Ovary (tissue), 9 donors: ENCODE results near the gene NEURL3. TPM values are rescaled to one million over a fixed set of nuclear protein-coding genes. Genes with fewer than 3 reads are reported as not detected.

Experiments used
- DNase-seq, 5 donors: peaks; one replicate each; pipeline ENCODE4 v3.0.0-alpha.2; 2019 to 2020
- H3K27ac ChIP-seq, 2 donors: fragments of 200-600 bp; one replicate each; pipeline versions ENCODE4 v1.5.1 to v1.8.0; 2019 to 2022
- H3K27me3 ChIP-seq: fragments of 200-600 bp; one replicate; pipeline ENCODE4 v1.8.0; 2022
- H3K36me3 ChIP-seq: fragments of 200-600 bp; sonication (generic); one replicate; pipeline ENCODE4 v1.5.1; 2019
- H3K4me1 ChIP-seq: one replicate; pipeline ENCODE4 v1.8.1; 2013; ENCODE audit warnings: mild to moderate bottlenecking, moderate library complexity; ENCODE audit not compliant: insufficient read depth
- H3K4me3 ChIP-seq: fragments of 200-600 bp; sonication (generic); one replicate; pipeline ENCODE4 v1.5.1; 2017
- H3K9me3 ChIP-seq, 2 donors: fragments of 200-600 bp in 1 of 2; sonication (generic) in 1 of 2; one replicate each; pipeline versions ENCODE4 v1.5.1 to v1.8.1; 2013 to 2019; ENCODE audit warnings: mild to moderate bottlenecking in 1 of 2, moderate library complexity in 1 of 2
- EP300 ChIP-seq: sonication (generic); formaldehyde crosslinking; IDR thresholded peaks from one replicate; pipeline ENCODE4 v1.6.1; 2017; ENCODE audit warnings: antibody characterized with exemption
- POLR2A ChIP-seq: fragments of 450-650 bp; IDR thresholded peaks from one replicate; pipeline ENCODE4 v1.6.1; 2017; ENCODE audit warnings: antibody characterized with exemption, mild to moderate bottlenecking, moderate library complexity
- WGBS, 3 donors: extraction: QIAGEN DNeasy Blood & Tissue Kit in 1 of 3; methylation state at CpG; one replicate each; pipeline versions ENCODE4 v1.1.5 to v1.1.7; 2013 to 2017; 5-methylcytosine and 5-hydroxymethylcytosine counted together
- intact Hi-C, 4 donors: fragments of 100-400 bp; cut with DNase I; formaldehyde crosslinking; loops; one replicate each; pipeline versions ENCODE4 v1.11.0 to v1.15.1; 2022 to 2023
- polyA plus RNA-seq, 2 donors: library from polyadenylated mRNA; stranded (reverse); fragments of 200-250 nt in 1 of 2; fragments of 350-450 nt in 1 of 2; fragmentation: Illumina TruSeq in 1 of 2; extraction: RNeasy Lipid Tissue Mini Kit (QIAGEN cat#74804) in 1 of 2; gene quantifications; one replicate each; pipeline ENCODE4 v1.2.3, GENCODE V29; 2013 to 2014
- total RNA-seq, 7 donors: library from RNA; depleted of rRNA in 2 of 7; stranded (reverse); fragments of >200 nt in 2 of 7; fragmentation: NEBNext Ultra II Directional in 3 of 7; extraction: Animal tissue kit (Norgen Biotek cat#: 25700) in 3 of 7; gene quantifications; one replicate each; pipeline versions ENCODE4 v1.1.0 to v1.2.4, GENCODE V29; 2016 to 2023
- TF ChIP-seq, protein P1 (sequence below), 3 donors: fragments of 450-650 bp in 2 of 3; fragments of 200-600 bp in 1 of 3; IDR thresholded peaks; one replicate each; pipeline versions ENCODE4 v1.5.1 to v1.8.0; 2016 to 2022; ENCODE audit warnings: antibody characterized with exemption in 3 of 3, mild to moderate bottlenecking in 1 of 3
- donor health status: DM: no; HTN: no; CAD: no; lungs with moderate emphysema.
- donor health status: DM: no; HTN: no; CAD: no.
- donor health status: Bipolar disorder and iron deficiency.
- donor health status: DM: yes; HTN: yes; CAD: no.
- donor health status: DM: no; HTN: no; CAD: no.
- donor health status: DM: yes; HTN: yes; CAD: no.

The NEURL3 gene
- total and polyA plus RNA-seq, 9 donors, result 0.06 TPM; not detected in 8

DNA sequence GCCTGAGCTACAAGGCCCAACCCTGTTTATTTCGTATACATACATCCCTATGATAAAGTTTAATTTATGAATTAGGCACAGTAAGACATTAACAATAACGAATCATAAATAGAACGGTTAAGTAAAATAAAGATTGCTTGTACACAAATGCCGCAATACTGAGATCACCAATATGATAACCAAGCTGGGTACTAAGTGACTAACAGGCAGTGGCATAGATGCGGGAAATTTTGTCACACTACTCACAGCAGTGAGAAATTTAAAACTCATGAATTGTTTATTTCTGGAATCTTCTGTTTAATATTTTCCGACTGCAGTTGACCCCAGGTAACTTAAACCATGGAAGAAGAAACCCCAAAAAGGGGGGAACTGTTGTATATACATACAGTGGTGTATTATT is 33.4 kb downstream of the NEURL3 start:
- H3K27ac ChIP-seq, result no peak overlapping the region
- H3K4me3 ChIP-seq, result no peak overlapping the region
- H3K27me3 ChIP-seq, result no peaks in the 10 kb centered on the region
- intact Hi-C loops, result no loop called here
- TF ChIP-seq, protein P1, sequence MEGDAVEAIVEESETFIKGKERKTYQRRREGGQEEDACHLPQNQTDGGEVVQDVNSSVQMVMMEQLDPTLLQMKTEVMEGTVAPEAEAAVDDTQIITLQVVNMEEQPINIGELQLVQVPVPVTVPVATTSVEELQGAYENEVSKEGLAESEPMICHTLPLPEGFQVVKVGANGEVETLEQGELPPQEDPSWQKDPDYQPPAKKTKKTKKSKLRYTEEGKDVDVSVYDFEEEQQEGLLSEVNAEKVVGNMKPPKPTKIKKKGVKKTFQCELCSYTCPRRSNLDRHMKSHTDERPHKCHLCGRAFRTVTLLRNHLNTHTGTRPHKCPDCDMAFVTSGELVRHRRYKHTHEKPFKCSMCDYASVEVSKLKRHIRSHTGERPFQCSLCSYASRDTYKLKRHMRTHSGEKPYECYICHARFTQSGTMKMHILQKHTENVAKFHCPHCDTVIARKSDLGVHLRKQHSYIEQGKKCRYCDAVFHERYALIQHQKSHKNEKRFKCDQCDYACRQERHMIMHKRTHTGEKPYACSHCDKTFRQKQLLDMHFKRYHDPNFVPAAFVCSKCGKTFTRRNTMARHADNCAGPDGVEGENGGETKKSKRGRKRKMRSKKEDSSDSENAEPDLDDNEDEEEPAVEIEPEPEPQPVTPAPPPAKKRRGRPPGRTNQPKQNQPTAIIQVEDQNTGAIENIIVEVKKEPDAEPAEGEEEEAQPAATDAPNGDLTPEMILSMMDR (IDR thresholded peaks at IDR 0.05), result no peak
- TF ChIP-seq EP300, result no peak
- H3K4me1 ChIP-seq, result peaks cover 5% of the 10 kb centered on the region
- DNase-seq, result no peak
- H3K9me3 ChIP-seq, result no peaks in the 10 kb centered on the region
- H3K36me3 ChIP-seq, result no peaks in the 10 kb centered on the region
- WGBS, 3 donors, result 91 to 94% (median 92%) methylated on average over 6 of the region's 6 CpGs

DNA sequence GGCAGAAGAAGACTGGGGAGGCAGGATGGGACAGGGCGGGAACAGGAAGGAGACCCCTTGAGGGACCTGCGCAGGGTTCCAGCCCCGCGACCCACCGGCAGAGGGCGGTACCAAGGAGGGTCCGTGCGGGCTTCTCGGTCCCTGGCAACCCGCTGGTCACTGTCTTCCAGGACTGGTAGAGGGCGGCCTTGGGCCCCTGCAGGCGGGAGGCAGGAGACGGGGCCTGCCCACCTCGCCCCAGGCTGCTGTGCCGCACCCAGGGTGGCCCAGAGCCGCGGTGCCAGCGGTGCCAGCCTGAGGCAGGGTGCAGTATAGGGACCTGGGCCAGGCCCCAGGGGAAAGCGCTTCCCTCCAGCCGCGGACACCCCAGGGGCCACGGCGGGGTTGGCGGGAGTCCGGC is 34.5 kb downstream of the NEURL3 start:
- Histone ChIP-seq H3K36me3 (no peaks in the 10 kb centered on the region), H3K4me3 (no peak overlapping the region), H3K27ac (no peak overlapping the region), H3K4me1 (peaks cover 5% of the 10 kb centered on the region), H3K27me3 (no peaks in the 10 kb centered on the region), H3K9me3 (no peaks in the 10 kb centered on the region)
- peak in 4 of 5 donors; percentile 27 to 59 (median 35) for DNase-seq
- TF ChIP-seq, protein P1 (IDR thresholded peaks at IDR 0.05), result no peak
- no peak for TF ChIP-seq POLR2A
- no peak for TF ChIP-seq EP300
- intact Hi-C loops, result no loop called here
- WGBS, 3 donors, result 35 to 37% (median 35%) methylated on average over 22 to 25 of the region's 25 CpGs

DNA sequence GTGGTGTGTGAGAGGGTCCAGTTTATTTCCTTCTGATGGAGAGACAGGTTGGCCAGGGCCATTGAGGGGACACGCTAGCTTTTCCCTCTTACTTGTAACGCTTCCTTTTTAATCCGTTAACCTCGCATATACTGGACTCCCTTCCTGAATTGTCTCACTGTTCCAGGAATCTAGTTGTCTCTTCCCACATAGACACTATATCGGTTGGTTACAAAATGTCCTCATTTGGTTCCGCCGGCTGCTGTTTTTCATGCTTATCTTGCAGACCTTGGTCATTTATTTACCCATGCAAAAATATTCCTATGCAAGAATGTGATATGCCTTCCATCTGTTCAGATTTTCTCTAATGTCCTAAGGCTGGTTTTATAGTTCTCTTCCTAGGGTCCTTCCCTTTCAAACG is 35.0 kb downstream of the NEURL3 start:
- 3 to 28% (median 5%) methylated on average over 8 of the region's 8 CpGs for WGBS, 3 donors
- intact Hi-C loops, result no loop called here

DNA sequence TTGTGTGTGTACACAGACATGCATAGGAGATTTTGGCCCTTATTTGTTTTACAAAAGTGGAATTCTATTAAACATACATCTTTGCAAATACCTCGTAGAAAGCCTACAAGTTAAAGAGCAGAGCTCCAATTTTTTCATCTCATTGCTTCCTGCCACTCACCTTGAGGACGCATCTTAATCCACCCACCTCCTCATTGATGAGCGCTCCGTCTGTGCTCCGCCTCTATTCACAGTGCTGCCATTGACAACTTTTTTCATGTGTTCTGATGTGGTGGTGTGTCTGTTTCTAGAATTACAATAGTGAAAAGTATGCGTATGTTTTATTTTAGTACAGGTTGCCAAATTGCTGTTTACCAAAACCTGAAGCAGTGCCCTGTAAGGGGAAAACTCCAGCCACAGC is 36.3 kb downstream of the NEURL3 start:
- no peaks in the 10 kb centered on the region for H3K9me3 ChIP-seq
- peaks cover 5% of the 10 kb centered on the region for H3K4me1 ChIP-seq
- DNase-seq, result no peak
- 88 to 90% (median 90%) methylated on average over 6 of the region's 6 CpGs for WGBS, 3 donors
- H3K4me3 ChIP-seq, result no peak overlapping the region
- H3K27ac ChIP-seq, result no peak overlapping the region
- no peaks in the 10 kb centered on the region for H3K36me3 ChIP-seq
- H3K27me3 ChIP-seq, result no peaks in the 10 kb centered on the region
- no peak for TF ChIP-seq POLR2A
- no peak for TF ChIP-seq EP300
- TF ChIP-seq, protein P1 (IDR thresholded peaks at IDR 0.05), result no peak
- intact Hi-C loops, result no loop called here

More for the DNA sequence above, 35.0 kb downstream of the NEURL3 start:
- no peaks in the 10 kb centered on the region for H3K36me3 ChIP-seq
- DNase-seq, result no peak
- no peak for TF ChIP-seq EP300
- no peak for TF ChIP-seq POLR2A
- TF ChIP-seq, protein P1 (IDR thresholded peaks at IDR 0.05), result no peak
- H3K4me3 ChIP-seq, result no peak overlapping the region
- no peak overlapping the region for H3K27ac ChIP-seq
- H3K9me3 ChIP-seq, result no peaks in the 10 kb centered on the region
- no peaks in the 10 kb centered on the region for H3K27me3 ChIP-seq
- H3K4me1 ChIP-seq, result peaks cover 5% of the 10 kb centered on the region
